ENCODE data around the gene TEAD4. TPM values are rescaled to one million over a fixed set of nuclear protein-coding genes. Genes with fewer than 3 reads are reported as not detected.

The TEAD4 gene
- total and polyA plus RNA-seq, 2 donors (not counting 1 experiment from before 2014, with no cell fraction given): 6.3 to 14.3 TPM

DNA sequence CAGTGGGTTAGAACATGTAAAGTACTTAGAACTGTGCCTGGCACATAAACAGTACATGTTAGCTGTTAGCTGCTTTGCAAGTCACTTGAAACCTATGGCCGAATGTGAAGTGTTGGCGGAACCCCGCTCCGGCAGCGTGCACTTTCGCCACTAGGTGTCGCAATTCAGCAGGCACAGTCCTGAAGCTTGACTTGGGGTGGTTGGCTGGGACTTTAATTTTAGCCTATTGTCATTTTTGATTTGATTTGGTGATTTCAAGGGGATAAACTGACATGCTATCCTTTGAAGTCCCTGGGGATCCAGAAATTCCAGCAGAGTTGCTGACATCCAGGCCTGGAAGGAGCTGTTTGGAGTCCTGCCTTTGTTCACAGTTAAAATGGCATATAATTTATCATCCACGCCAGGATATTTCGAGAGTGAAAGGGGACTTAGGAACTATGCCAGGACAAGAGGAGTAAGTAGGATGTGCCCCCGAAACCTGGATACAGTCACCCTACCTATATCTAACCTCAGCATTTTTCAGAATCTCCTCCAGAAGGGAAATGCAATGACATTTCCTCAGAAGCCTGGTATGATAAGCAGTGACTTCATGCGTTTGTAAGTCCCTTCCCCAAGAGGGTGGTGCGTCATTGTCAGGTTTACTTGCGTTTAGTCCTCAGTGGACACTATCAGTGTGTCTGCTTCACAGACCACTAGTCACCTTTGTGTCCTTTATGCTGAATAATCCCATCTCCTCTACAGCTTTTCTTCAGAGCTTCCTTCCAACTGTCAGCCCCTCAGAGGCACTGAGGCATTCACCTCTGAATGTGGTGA lies 114.4 kb downstream of the TEAD4 start:
- Histone ChIP-seq H3K27ac (ENCODE audit: insufficient read depth, low read length) (no peak overlapping the region), H3K4me1 (ENCODE audit: control insufficient read depth, extremely low read depth, insufficient read depth, low read length) (peaks cover 3% of the 10 kb centered on the region), H3K9me3 (ENCODE audit: control insufficient read depth, insufficient read depth, low read depth, low read length) (no peaks in the 10 kb centered on the region), H3K4me2 (ENCODE audit: extremely low read depth, insufficient read depth, low read length) (peak overlapping the region; percentile 9), H3K79me2 (ENCODE audit: control insufficient read depth, insufficient read depth, low read length) (no peaks in the 10 kb centered on the region), H3K9ac (ENCODE audit: insufficient read depth, low read length) (no peak overlapping the region), H3K27me3 (ENCODE audit: control insufficient read depth, insufficient read depth, low read length) (no peaks in the 10 kb centered on the region), H2AFZ (ENCODE audit: low read length) (no peak overlapping the region), H3K36me3 (ENCODE audit: control insufficient read depth, insufficient read depth, low read length) (no peaks in the 10 kb centered on the region), H3K4me3 (replicated peaks in 1 of 4; ENCODE audit: control extremely low read depth in 1 of 4, insufficient read depth in 1 of 4, low read depth in 3 of 4, low read length in 4 of 4) (no peak overlapping the region), H4K20me1 (ENCODE audit: control insufficient read depth, extremely low read depth, insufficient read depth, low read length) (no peaks in the 10 kb centered on the region)
- DNase-seq (ENCODE audit: low read depth in 2 of 2): peak; percentile 81 to 90
- TF ChIP-seq EZH2 (IDR thresholded peaks at IDR 0.05; ENCODE audit: low read length, missing control alignments): no peak
- peak; percentile 97 to 99 for TF ChIP-seq CTCF (conservative IDR thresholded peaks at IDR 0.05 in 1 of 2, IDR thresholded peaks at IDR 0.05 in 1 of 2; ENCODE audit: low read depth in 1 of 2, low read length in 2 of 2)

DNA sequence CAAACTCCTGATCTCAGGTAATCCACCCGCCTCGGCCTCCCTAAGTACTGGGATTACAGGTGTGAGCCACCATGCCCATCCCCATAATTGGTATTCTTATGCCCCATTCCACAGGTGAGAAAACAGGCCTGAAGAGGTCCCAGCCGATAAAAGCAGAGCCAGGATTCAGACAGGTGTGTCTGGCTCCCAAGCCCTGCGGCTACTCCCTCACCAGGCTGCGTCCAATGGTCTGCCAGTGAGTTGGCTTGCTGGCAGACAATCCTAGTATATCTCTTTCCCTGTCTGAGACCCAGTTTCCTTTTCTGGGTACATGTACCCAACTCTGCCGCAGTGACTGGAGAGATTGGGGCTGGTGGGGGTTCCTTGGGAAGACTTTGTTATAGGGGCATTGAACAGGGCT lies 116.1 kb downstream of the TEAD4 start:
- Histone ChIP-seq H3K79me2 (ENCODE audit: control insufficient read depth, insufficient read depth, low read length) (no peaks in the 10 kb centered on the region), H3K4me3 (replicated peaks in 1 of 4; ENCODE audit: control extremely low read depth in 1 of 4, insufficient read depth in 1 of 4, low read depth in 3 of 4, low read length in 4 of 4) (no peak overlapping the region), H3K9me3 (ENCODE audit: control insufficient read depth, insufficient read depth, low read depth, low read length) (no peaks in the 10 kb centered on the region), H4K20me1 (ENCODE audit: control insufficient read depth, extremely low read depth, insufficient read depth, low read length) (no peaks in the 10 kb centered on the region), H3K4me2 (ENCODE audit: extremely low read depth, insufficient read depth, low read length) (no peak overlapping the region), H3K9ac (ENCODE audit: insufficient read depth, low read length) (no peak overlapping the region), H3K27ac (ENCODE audit: insufficient read depth, low read length) (no peak overlapping the region), H3K27me3 (ENCODE audit: control insufficient read depth, insufficient read depth, low read length) (no peaks in the 10 kb centered on the region), H3K4me1 (ENCODE audit: control insufficient read depth, extremely low read depth, insufficient read depth, low read length) (peaks cover 3% of the 10 kb centered on the region), H2AFZ (ENCODE audit: low read length) (no peak overlapping the region), H3K36me3 (ENCODE audit: control insufficient read depth, insufficient read depth, low read length) (no peaks in the 10 kb centered on the region)
- DNase-seq (ENCODE audit: low read depth in 2 of 2): no peak
- TF ChIP-seq EZH2 (IDR thresholded peaks at IDR 0.05; ENCODE audit: low read length, missing control alignments) (no peak), CTCF (conservative IDR thresholded peaks at IDR 0.05 in 1 of 2, IDR thresholded peaks at IDR 0.05 in 1 of 2; ENCODE audit: low read depth in 1 of 2, low read length in 2 of 2) (no peak)

DNA sequence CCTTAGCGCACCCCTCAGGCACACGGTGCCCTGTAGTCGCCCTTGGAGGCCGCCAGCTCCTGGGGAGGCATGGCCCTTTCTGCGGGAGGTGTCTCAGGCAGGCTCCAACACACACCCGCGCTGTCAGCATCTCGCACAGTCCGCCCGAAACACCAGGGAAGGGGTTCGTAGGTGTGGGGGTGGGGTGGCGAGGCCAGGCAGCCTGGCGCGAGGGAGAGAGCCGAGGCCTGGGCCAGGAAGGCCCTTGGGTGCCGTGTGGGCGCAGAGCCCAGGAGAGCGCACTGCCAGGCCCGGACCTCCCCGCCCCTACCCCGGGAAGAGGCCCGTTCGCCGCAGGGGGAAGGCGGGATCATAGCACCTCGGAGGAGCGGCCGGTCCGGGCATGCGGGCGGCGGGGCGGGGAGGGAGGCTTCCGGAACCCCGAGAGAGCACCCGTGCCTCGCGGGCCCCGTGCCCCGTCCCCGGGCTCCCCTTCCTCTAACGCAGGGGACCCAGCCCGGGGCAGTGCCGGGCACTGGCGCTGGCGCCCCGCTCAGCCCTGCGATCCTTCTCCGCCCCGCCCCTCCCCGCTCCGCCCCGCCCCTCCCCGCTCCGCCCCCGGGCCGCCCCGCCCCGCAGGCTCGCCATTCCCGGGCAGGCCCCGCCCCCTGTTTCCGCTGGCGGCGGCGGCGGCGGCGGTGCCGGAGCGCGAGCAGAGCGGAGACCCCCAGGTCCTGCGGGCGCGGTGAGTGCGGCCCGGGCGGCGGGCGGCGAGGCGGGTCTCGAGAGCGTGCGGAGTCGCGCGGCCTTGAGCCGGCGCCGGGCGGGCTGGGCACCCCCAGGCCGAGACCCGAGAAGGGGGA lies 117.8 kb downstream of the TEAD4 start, which contains the start of gene TSPAN9:
TSS of gene TSPAN9 (plus strand) at position 650 of the 842 bp plus-strand sequence. CDS start 123,815 bp downstream, outside the sequence.
- H3K9me3 ChIP-seq (ENCODE audit: control insufficient read depth, insufficient read depth, low read depth, low read length): no peaks in the 10 kb centered on the region
- no peaks in the 10 kb centered on the region for H3K79me2 ChIP-seq (ENCODE audit: control insufficient read depth, insufficient read depth, low read length)
- peak within 1 kb of the TSS; percentile 50 to 76 (median 65) for H3K4me3 ChIP-seq (replicated peaks in 1 of 4; ENCODE audit: control extremely low read depth in 1 of 4, insufficient read depth in 1 of 4, low read depth in 3 of 4, low read length in 4 of 4)
- peak within 1 kb of the TSS; percentile 68 for H3K4me2 ChIP-seq (ENCODE audit: extremely low read depth, insufficient read depth, low read length)
- TF ChIP-seq EZH2 (IDR thresholded peaks at IDR 0.05; ENCODE audit: low read length, missing control alignments) (no peak), CTCF (conservative IDR thresholded peaks at IDR 0.05 in 1 of 2, IDR thresholded peaks at IDR 0.05 in 1 of 2; ENCODE audit: low read depth in 1 of 2, low read length in 2 of 2) (no peak)
- H3K4me1 ChIP-seq (ENCODE audit: control insufficient read depth, extremely low read depth, insufficient read depth, low read length): peaks cover 3% of the 10 kb centered on the region
- no peak within 1 kb of the TSS for H3K27ac ChIP-seq (ENCODE audit: insufficient read depth, low read length)
- H3K36me3 ChIP-seq (ENCODE audit: control insufficient read depth, insufficient read depth, low read length): no peaks in the 10 kb centered on the region
- H2AFZ ChIP-seq (ENCODE audit: low read length): peak within 1 kb of the TSS; percentile 14
- H3K9ac ChIP-seq (ENCODE audit: insufficient read depth, low read length): peak within 1 kb of the TSS; percentile 59
- H4K20me1 ChIP-seq (ENCODE audit: control insufficient read depth, extremely low read depth, insufficient read depth, low read length): no peaks in the 10 kb centered on the region
- peak; percentile 65 to 75 for DNase-seq (ENCODE audit: low read depth in 2 of 2)
- H3K27me3 ChIP-seq (ENCODE audit: control insufficient read depth, insufficient read depth, low read length): no peaks in the 10 kb centered on the region
